Mucosa of stomach (tissue), 1 donor: Measurements from ENCODE around the gene JAKMIP3.
"Not testable (repeated sequence)": the region's sequence is repeated elsewhere in the genome, so short reads cannot be mapped to it uniquely, and the experiment has no call there.

ENCODE experiments used
- H3K27me3 ChIP-seq: one replicate; pipeline ENCODE4 v1.7.0; 2013; ENCODE audit warnings: mild to moderate bottlenecking, low read length; ENCODE audit not compliant: control insufficient read depth, insufficient read depth
- H3K36me3 ChIP-seq: one replicate; pipeline ENCODE4 v1.7.0; 2013; ENCODE audit warnings: low read length; ENCODE audit not compliant: control insufficient read depth, insufficient read depth
- H3K4me1 ChIP-seq: one replicate; pipeline ENCODE4 v1.7.0; 2013; ENCODE audit warnings: mild to moderate bottlenecking, low read length; ENCODE audit not compliant: control insufficient read depth, insufficient read depth
- H3K4me3 ChIP-seq: one replicate; pipeline ENCODE4 v1.7.0; 2013; ENCODE audit warnings: low read length
- H3K9ac ChIP-seq: one replicate; pipeline ENCODE4 v1.7.0; 2013; ENCODE audit warnings: mild to moderate bottlenecking, low read length, moderate library complexity
- H3K9me3 ChIP-seq: one replicate; pipeline ENCODE4 v1.7.0; 2013; ENCODE audit warnings: mild to moderate bottlenecking, low read length, moderate library complexity; ENCODE audit not compliant: control insufficient read depth
- donor health status: Pancreatic carcinoma.

The JAKMIP3 gene

DNA sequence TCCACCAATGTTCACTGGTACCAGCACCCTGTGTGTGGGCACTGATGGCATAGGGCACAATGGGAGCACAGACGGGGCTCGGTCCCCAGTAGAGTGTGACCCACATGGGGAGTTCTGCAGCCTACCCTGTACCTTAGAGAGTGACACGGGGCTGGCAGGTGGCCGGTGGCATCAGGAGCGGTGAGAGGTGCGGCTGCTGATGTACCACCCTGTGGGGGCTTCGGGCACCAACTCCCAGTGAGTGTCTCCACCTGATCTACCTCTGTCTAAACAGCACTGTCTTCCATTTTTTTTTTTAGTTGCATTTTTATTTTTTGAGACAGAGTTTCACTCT lies 4.1 kb downstream of the JAKMIP3 start:
- H3K4me3 ChIP-seq, result no peak overlapping the region
- no peaks in the 10 kb centered on the region for H3K9me3 ChIP-seq
- H3K9ac ChIP-seq, result no peak overlapping the region
- no peaks in the 10 kb centered on the region for H3K27me3 ChIP-seq
- no peaks in the 10 kb centered on the region for H3K36me3 ChIP-seq
- no peaks in the 10 kb centered on the region for H3K4me1 ChIP-seq

GRCh38 chr10:132070724-132071123 lies 5.0 kb downstream of the JAKMIP3 start:
- Histone ChIP-seq H3K36me3 (no peaks in the 10 kb centered on the region), H3K9me3 (no peaks in the 10 kb centered on the region), H3K4me3 (no peak overlapping the region), H3K9ac (no peak overlapping the region), H3K27me3 (no peaks in the 10 kb centered on the region), H3K4me1 (no peaks in the 10 kb centered on the region)

GRCh38 chr10:132071667-132072066 lies 5.9 kb downstream of the JAKMIP3 start:
- H3K36me3 ChIP-seq, result no peaks in the 10 kb centered on the region
- no peak overlapping the region for H3K9ac ChIP-seq
- H3K4me1 ChIP-seq, result no peaks in the 10 kb centered on the region
- H3K4me3 ChIP-seq, result no peak overlapping the region
- no peaks in the 10 kb centered on the region for H3K27me3 ChIP-seq
- H3K9me3 ChIP-seq, result no peaks in the 10 kb centered on the region

DNA sequence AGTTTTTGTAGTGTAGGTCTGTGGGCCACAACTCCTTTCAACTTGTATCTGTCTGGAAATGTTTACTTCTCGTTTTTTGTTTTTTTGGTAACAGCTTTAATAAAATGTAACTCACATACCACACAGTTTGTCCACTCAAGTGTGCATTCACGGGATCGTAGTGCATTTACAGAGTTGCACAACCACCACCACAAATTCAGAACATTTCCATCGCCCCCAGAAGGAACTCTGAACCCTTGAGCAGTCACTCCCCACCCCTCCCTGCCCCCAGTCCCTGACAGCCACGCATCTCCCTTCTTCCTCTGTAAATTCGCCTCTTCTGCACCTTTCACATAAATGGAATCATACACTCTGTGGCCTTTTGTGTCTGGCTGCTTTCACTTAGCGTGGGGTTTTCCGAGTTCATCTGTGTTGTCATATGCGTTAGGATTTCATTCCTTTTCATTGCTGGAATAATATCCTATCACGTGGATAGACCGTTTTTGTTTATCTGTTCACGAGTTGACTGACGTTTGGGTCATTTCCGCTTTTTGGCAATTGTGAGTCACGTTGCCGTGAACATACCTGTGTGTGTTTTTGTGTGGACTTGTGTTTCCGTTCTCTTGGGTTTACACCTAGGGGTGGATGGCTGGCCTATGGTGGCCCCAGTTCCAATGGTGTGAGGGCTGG lies 10.3 kb downstream of the JAKMIP3 start:
- Histone ChIP-seq H3K36me3 (no peaks in the 10 kb centered on the region), H3K9ac (no peak overlapping the region), H3K4me3 (no peak overlapping the region), H3K4me1 (no peaks in the 10 kb centered on the region), H3K9me3 (no peaks in the 10 kb centered on the region), H3K27me3 (no peaks in the 10 kb centered on the region)

DNA sequence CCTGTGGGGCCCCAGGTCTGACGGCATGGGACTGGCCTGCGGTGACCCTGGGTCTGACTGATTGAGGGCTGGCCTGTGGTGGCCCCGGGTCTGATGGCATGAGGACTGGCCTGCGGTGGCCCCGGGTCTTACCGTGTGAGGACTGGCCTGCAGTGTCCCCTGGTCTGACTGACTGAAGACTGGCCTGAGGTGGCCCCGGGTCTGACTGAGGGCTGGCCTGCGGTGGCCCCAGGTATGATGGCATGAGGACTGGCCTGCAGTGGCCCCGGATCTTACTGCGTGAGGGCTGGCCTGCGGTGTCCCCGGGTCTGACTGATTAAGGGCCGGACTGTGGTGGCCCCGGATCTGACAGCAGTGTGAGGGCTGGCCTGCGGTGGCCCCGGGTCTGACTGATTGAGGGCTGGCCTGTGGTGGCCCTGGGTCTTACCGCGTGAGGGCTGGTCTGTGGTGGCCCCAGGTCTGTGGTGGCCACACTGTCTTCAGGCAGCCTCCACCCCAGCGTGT lies 10.9 kb downstream of the JAKMIP3 start:
- Histone ChIP-seq H3K36me3 (no peaks in the 10 kb centered on the region), H3K9ac (no peak overlapping the region), H3K4me1 (no peaks in the 10 kb centered on the region), H3K4me3 (no peak overlapping the region), H3K27me3 (no peaks in the 10 kb centered on the region), H3K9me3 (no peaks in the 10 kb centered on the region)

- Histone ChIP-seq H3K9me3 (no peaks in the 10 kb centered on the region), H3K9ac (no peak overlapping the region), H3K27me3 (no peaks in the 10 kb centered on the region), H3K4me3 (no peak overlapping the region), H3K4me1 (no peaks in the 10 kb centered on the region), H3K36me3 (no peaks in the 10 kb centered on the region)
Observed at GRCh38 chr10:132077091-132077490, 11.3 kb downstream of the JAKMIP3 start.

GRCh38 chr10:132078746-132079345 lies 13.1 kb downstream of the JAKMIP3 start:
- Histone ChIP-seq H3K36me3 (no peaks in the 10 kb centered on the region), H3K9me3 (no peaks in the 10 kb centered on the region), H3K4me3 (no peak overlapping the region), H3K4me1 (no peaks in the 10 kb centered on the region), H3K9ac (no peak overlapping the region), H3K27me3 (no peaks in the 10 kb centered on the region)

GRCh38 chr10:132084384-132084783 lies 18.6 kb downstream of the JAKMIP3 start:
- not testable (repeated sequence) for H3K36me3 ChIP-seq, H3K9ac ChIP-seq, H3K27me3 ChIP-seq, H3K4me1 ChIP-seq, H3K9me3 ChIP-seq, H3K4me3 ChIP-seq

GRCh38 chr10:132093236-132093635 lies 27.5 kb downstream of the JAKMIP3 start:
- H3K9me3 ChIP-seq, H3K4me3 ChIP-seq, H3K9ac ChIP-seq, H3K36me3 ChIP-seq, H3K27me3 ChIP-seq: not testable (repeated sequence)
- H3K4me1 ChIP-seq, result peaks cover 11% of the 10 kb centered on the region

DNA sequence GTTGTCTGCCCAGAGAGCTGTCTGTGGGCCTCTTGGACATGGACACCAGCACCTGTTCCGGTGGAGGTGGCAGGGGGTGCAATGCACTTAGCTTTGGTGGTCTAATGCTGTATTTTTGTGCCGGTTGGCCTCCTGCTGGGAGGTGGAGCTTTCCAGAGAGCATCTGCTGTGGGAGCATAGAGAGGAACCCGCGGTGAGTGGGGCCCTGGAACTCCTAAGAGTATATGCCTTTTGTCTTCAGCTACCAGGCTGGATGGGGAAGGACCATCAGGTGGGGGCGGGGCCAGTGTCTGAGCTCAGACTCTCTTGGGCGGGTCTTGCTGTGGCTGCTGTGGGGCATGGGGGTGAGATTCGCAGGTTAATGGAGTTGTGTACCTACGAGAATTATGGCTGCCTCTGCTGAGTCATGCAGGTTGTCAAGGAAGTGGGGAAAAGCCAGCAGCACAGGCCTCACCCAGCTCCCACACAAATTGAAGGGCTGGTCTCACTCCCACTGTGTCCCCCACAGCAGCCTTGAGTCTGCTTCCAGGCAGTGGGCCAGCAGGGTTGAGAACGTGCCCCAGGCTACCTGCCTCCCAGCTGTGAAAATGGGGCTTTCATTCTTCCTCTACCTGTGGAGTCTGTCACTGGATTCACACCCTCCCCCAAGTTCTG lies 29.0 kb downstream of the JAKMIP3 start:
- no peaks in the 10 kb centered on the region for H3K36me3 ChIP-seq
- H3K9ac ChIP-seq, result no peak overlapping the region
- peaks cover 11% of the 10 kb centered on the region for H3K4me1 ChIP-seq
- peaks cover 1% of the 10 kb centered on the region for H3K27me3 ChIP-seq
- H3K9me3 ChIP-seq, result no peaks in the 10 kb centered on the region
- no peak overlapping the region for H3K4me3 ChIP-seq

DNA sequence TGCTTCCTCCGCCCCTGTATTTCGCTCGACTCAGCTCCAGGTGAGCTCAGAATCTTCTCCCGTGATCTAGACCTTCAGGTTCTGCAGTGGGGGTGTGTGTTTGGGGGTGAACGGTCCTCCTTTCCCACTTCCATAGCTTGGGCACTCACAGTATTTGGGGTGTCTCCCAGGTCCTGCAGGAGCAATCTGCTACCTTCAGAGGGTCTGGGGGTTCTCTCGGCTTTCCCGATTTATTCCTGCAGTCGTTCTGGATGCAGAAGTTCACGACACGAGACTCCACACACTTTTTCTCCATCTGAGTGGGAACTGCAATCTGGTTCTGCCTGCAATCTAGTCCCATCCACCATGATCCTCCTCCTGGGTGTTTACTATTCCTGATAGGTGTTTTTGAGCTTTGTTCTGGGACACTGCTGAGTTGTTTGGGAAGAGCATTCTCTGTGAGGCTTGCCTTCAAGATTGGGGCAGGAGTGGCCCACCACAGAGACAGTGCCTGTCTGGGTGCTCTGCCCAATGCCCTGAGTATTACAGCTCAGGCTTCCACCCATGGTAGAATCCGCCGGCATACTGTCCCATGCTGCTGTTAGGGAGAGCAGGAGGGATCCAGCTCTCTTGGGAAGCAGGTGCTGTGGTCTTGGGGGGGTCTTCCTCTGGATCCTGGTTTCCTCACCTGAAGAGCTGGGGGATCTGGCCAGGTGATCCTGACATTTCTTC lies 29.8 kb downstream of the JAKMIP3 start:
- Histone ChIP-seq H3K4me1 (peaks cover 11% of the 10 kb centered on the region), H3K36me3 (no peaks in the 10 kb centered on the region), H3K27me3 (peaks cover 3% of the 10 kb centered on the region), H3K9me3 (no peaks in the 10 kb centered on the region), H3K9ac (no peak overlapping the region), H3K4me3 (no peak overlapping the region)

DNA sequence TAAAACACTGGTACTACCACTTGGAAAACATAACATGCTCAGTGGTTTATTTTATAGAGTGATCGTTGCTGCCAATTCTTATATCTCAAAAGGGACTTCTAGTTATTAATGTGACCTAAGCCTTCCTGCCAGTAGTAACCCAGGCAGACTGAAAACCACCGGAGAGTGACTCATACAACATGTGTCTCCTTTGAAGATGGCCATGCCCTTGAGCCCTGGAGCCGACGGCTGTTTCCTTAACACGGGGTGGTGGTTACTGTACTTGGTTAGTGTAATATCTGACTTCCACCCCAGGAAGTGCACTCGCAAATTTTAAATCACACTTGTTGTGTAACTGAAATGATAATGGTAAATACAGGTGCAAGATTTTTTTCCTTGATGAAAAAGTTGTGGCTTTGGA lies 30.5 kb downstream of the JAKMIP3 start:
- Histone ChIP-seq H3K4me1 (peaks cover 11% of the 10 kb centered on the region), H3K27me3 (peaks cover 3% of the 10 kb centered on the region), H3K4me3 (no peak overlapping the region), H3K9me3 (no peaks in the 10 kb centered on the region), H3K9ac (no peak overlapping the region), H3K36me3 (no peaks in the 10 kb centered on the region)
